ENCODE measurements around the gene DUSP18.
"Not testable (repeated sequence)": the region's sequence is repeated elsewhere in the genome, so short reads cannot be mapped to it uniquely, and the experiment has no call there.

The DUSP18 gene

GRCh38 chr22:30676565-30676964 lies 8.9 kb upstream of the DUSP18 start:
- DNase-seq: not testable (repeated sequence)

DNA sequence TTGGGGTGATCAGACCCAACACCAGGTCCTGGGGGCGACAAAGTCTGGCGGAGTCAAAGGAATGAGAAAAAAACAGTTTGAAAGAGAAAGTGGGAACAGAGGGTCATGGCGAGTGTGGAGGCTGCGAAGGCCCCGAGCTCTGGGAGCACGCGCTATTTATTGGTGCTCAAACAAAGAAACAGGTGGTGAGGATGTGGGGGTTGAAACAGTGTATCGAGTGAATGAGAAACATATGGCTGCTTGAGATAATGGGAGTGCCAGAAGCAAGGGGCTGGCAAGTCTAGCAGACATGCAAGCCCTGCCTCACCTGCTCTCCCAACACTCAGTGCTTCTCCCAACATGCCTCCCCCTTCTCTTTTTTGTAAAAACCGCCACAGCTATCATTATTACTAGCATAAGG lies 7.8 kb upstream of the DUSP18 start:
- DNase-seq: no peak

DNA sequence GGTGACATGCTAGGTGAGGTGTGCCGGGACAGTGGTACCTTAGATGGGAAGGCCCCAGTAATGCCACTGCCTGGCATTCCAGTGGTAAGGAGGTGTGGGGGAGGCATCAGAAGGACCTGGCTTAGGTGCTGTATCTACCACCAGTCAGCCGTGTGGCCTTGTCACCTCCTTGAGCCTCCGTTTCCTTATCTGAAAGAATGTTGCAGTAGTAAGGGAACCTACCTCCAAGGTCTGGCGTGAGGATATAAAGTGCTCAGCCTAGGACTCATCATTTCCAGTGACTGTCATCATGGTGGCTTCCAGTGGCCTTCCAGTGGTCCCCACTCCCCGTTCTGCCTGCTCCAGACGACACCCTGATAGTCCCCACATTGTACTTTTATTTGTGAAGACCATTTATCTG lies 6.8 kb upstream of the DUSP18 start:
- no peak for DNase-seq

DNA sequence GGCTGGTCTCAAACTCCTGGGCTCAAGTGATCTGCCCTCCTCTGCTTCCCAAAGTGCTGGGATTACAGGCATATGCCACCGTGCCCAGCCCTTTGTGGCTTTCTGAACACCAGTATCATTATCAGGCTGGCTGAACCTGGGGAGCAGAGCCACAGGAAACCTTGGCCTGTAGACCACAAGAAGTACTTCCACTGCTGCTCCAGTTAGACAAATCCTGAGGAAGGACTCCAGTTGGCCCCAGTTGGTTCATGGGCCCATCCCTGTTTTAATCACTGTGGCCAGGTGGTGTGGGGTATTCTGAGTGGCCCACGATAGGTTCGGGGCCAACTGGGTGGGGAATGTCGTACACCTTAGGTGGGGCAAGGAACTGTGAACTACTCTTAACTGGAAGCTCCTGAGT lies 5.5 kb upstream of the DUSP18 start:
- DNase-seq: no peak

- DNase-seq: no peak
Measured at GRCh38 chr22:30671071-30671470, 3.4 kb upstream of the DUSP18 start.

GRCh38 chr22:30668386-30668710 lies 673 bp upstream of the DUSP18 start:
- no peak for DNase-seq

DNA sequence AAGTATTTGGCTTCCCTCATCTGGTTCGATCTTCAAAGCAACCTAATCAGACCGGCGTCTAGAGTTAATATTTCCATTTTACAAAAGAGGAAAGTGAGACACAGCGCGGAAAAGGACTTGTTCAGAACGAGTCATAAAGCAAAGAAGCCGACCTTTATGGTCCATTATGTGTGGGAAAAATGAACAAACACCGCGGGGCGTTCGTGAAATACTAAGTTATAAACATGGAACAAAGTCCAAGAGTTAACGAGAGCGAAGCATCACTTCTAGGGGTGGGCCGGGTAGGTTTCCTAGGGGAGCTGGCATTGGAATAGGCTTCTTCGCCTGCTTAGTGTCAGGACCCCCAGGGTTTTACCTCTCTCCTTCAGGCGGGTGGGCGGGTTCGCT lies 575 bp downstream of the DUSP18 start:
- DNase-seq: no peak

DNA sequence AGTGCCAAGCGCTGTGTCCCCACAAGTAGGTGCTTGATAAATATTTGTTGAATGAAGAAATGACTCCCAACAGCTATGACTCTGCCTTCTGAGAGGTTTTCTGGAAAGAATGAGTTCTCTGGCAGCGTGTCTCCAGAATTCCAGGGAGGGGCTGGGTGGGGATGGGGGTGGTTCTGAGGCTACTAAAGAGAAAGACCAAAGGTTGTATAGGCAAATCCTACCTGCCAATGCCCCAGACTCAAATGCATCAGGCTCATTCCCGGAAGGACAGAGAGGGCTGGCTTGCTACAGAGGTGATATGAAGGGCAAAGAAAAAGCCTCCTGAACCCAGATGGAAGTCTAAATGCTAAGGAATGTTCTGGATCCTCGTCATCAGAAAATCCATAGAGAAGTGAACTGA lies 1.9 kb downstream of the DUSP18 start:
- DNase-seq: no peak

GRCh38 chr22:30665266-30665665 lies 2.4 kb downstream of the DUSP18 start:
- no peak for DNase-seq

DNA sequence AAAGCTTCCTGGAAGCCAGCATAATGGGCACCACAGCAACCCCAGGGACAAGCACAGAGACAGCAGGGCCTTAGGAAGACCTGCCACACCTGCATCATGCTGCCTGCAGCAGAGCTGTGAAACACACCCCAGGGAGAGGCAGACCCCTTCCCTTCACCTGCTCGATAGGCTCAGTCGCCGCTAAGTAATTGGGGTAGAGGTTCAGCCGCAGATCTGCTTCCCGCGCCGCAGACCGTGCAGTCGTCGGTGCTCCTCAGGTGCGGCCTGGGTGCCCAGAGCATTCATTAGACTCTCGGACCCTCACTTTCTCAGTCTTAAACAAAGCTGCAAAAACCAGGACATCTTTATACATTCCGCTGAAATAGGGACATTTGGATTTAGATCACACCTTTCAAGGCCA lies 2.9 kb downstream of the DUSP18 start:
- DNase-seq: no peak

- no peak for DNase-seq
Measured at GRCh38 chr22:30662040-30662439, 5.6 kb downstream of the DUSP18 start.

DNA sequence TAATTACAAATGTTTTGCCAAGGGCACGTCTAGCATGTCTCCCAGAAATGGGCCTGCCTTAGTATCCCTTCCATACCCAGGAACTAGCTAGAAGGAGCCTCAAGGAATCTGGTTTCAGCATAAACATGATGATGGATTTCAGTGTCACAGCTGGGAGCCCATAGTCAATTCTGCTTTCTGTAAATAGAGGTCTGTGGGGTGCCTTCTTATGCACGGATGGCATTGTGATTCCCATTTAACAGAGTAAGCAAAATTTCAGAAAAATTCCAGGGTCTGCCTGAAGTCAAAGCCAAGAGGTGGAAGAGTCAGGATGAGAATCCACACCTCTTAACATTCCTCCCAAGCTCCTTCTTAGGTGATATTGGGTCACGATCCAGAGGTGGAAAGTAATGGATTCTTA lies 12.1 kb downstream of the DUSP18 start:
- DNase-seq: no peak

DNA sequence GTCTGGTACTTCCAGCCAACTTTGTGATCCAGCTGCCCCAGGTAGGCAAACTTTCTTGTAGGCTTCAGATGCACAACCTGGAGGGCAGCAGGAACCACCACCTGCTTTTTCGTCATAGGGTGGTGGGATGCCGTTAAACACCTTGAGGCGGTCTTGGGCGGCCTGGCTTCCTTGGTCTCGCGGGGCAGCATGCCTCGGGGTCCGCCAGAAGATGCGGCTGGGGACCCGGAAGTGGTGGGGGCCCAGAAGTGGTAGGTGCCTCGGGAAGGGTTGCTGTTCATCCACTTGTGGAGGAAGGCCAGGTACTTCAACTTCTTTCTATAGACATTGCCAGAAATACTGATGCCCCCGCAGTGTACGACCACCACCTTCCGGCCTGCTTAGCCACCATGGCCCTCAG lies 13.3 kb downstream of the DUSP18 start:
- DNase-seq: no peak

- DNase-seq: no peak
Measured at GRCh38 chr22:30652852-30653251, 14.8 kb downstream of the DUSP18 start.

GRCh38 chr22:30650508-30651116 lies 17.1 kb downstream of the DUSP18 start:
- no peak for DNase-seq

GRCh38 chr22:30649430-30650007 lies 18.2 kb downstream of the DUSP18 start:
- DNase-seq: no peak

DNA sequence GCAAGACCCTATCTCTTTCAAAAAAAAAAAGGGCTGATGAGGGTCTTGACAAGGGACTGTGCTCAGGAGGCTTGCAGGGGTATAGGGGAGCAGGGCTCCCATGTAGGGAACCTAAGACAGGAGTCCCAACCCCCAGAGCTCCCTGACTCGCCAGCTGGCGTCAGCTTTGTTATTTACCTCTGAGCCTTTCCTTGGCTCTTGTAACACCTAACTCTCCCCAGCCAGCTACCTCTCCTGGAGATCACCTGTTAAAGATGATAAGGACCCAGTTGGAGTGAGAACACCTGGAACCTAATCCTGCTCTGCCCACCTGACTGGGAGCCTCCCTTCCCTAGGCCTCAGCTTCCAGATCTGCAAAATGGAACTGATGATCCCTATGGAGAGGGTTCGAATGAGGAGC lies 18.9 kb downstream of the DUSP18 start:
- no peak for DNase-seq

- DNase-seq: no peak
Measured at GRCh38 chr22:30647536-30647935, 20.1 kb downstream of the DUSP18 start.

GRCh38 chr22:30646518-30647160 lies 21.0 kb downstream of the DUSP18 start:
- DNase-seq: no peak

- no peak for DNase-seq
Measured at GRCh38 chr22:30643055-30643875, 24.4 kb downstream of the DUSP18 start.

DNA sequence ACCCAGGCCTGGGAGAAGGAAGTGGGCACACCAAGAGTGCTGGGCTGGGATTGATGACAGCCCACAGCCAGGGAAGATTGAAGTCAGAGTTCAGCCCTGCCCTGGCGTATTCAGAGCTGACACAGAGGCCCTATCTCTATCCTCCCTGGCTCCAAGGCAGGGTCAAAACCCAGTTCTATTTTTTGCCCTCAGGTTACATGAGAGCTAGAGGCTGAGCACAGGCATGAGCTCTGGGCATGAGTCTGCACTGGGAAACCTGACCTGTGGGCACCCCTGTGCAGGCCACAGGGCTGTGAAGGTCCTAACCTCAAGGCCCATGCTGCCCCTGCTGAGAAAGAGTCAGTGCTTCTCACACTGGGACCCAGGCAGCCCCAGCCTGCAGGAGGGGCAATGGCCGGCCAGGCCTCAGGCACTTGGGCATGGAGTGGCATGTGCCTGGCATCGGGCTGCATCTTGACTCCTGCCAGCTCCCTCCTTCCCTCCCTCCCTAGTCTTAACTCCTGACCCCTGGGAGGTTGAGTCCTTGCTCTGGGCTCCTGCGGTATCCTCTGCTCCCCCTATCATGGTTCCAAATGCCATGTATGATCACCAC lies 26.7 kb downstream of the DUSP18 start:
- DNase-seq: no peak

DNA sequence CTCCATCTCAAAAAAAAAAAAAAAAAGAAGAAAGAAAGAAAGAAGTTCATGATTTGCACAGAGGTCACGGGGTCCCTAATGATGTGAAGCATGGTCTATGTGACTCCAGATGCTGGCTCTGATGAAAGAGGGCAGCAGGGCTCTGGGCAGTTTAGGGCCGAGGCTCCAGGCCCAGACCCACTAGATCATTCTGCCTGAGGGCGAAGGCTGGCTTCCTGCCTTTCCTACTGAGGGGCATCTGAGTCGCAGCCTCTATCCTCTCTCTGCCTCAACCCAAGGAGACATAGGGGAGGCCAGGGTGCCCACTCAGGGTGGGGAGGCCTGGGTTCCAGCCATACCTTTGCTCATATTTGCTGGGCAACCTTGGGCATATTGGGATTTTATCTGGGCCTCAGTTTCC lies 27.3 kb downstream of the DUSP18 start:
- no peak for DNase-seq

- DNase-seq: no peak
Measured at GRCh38 chr22:30637701-30638114, 30.0 kb downstream of the DUSP18 start.
